Neural progenitor cell (in vitro differentiated cells): ENCODE data around the gene RET.

ENCODE experiments used
- CTCF ChIP-seq: fragments of 200-600 bp; sonication (generic); IDR thresholded peaks from 2 replicates; pipeline ENCODE4 v1.5.1; 2017; ENCODE audit warnings: antibody characterized with exemption, mild to moderate bottlenecking
- EZH2phosphoT487 ChIP-seq: fragments of 200-600 bp; sonication (generic); IDR thresholded peaks from 2 replicates; pipeline ENCODE4 v1.6.1; 2017; ENCODE audit warnings: antibody characterized with exemption

- no peak for TF ChIP-seq CTCF
- no peak for TF ChIP-seq EZH2phosphoT487
Measured at GRCh38 chr10:43090664-43091063, 13.8 kb downstream of the RET start.
